ENCODE results near the gene LRIG3. TPM values are rescaled to one million over a fixed set of nuclear protein-coding genes. Genes with fewer than 3 reads are reported as not detected.

Gene LRIG3
- total and polyA plus RNA-seq, 2 of the 8 experiments (the other 6 are each of a cell fraction or from before 2014, with no cell fraction given), result 6.5 to 9.1 TPM

DNA sequence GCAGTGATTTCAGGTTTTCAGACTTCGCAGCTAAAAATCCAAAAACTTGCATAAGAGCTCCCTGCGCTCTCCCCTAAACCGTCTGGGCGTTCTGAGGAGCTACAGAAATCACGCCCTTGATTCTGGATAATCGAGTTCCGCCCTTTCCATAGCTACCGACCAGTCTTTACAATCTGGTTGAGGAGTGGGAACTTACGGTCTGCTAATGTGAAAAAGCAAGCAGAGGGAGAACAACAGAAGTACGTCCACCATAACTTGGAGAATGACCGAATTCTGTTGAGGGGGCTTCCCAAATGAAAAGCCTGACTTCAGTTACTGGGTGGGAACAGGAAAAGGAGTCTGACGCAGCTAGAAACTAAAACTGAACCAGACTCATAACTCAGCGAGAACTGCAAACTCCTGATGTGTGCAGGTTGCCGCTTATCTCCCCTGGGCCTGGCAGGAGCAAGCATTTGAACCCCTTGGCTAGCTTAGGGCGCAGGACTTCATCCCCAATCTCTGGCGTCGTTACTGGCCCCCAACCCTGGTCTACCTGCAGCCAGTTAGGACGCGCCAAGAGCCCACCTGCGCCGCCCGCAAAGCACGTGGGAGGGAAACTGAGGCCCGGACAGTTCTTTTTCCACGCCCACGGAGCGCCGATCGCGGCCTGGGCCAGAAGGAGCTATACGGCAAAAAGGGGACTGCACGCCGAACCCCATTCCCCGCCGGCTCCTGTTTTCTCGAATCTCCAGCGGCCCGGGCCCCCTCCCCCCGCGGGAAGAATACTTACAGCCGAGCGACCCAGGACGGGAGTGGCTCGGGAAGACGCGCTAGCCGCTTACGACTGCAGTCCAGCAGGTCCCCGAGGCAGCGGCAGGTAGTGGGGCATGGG, 838 bp downstream of the LRIG3 start:
- peak overlapping the region; percentile 91 for H4K8ac ChIP-seq (ENCODE audit: extremely low read depth, insufficient read depth, low read length)
- H3K23ac ChIP-seq (ENCODE audit: insufficient read length), result no peak overlapping the region
- H4K91ac ChIP-seq (replicated peaks; ENCODE audit: insufficient read length, low read length), result peak overlapping the region; percentile 39
- H3K9me3 ChIP-seq (ENCODE audit: insufficient read depth in 2 of 2, low read depth in 1 of 2, low read length in 1 of 2), result no peaks in the 10 kb centered on the region
- H3K23me2 ChIP-seq (ENCODE audit: low read depth, low read length), result peaks cover 9% of the 10 kb centered on the region
- no peaks in the 10 kb centered on the region for H3K79me1 ChIP-seq (ENCODE audit: low read depth, low read length)
- DNase-seq (ENCODE audit: low read depth in 1 of 2, low spot score in 2 of 2) (no peak), FAIRE-seq (peak; percentile 13)
- peaks cover 0 to 31% of the 10 kb centered on the region in 2 experiments; a peak in 2 of 4 replicates for H3K79me2 ChIP-seq (ENCODE audit: control insufficient read depth in 1 of 2, insufficient read depth in 2 of 2, low read length in 2 of 2)
- H3K36me3 ChIP-seq (ENCODE audit: control insufficient read depth in 2 of 4, insufficient read depth in 4 of 4, low read length in 3 of 4), result no peaks in the 10 kb centered on the region
- peak overlapping the region; percentile 84 to 95 for H3K4me2 ChIP-seq (ENCODE audit: insufficient read depth in 1 of 2, low read depth in 2 of 2, low read length in 2 of 2)
- ChIA-PET POLR2A (ENCODE audit: partially characterized antibody) (interaction anchor here (1.1 to 1.9 kb wide), 2 partner anchors 14 to 34 kb away, joined by 3 to 6 read pairs; no protein-coding TSS in a partner anchor), CTCF (ENCODE audit: partially characterized antibody) (interaction anchor here (0.6 to 2.6 kb wide), 7 partner anchors 11 to 379 kb away, joined by 3 to 15 read pairs (median 3); no protein-coding TSS in a partner anchor)
- H4K20me1 ChIP-seq (replicated peaks in 1 of 2; ENCODE audit: control insufficient read depth in 1 of 2, insufficient read depth in 2 of 2, low read length in 2 of 2), result no peaks in the 10 kb centered on the region
- no peak for TF ChIP-seq ASH2L (IDR thresholded peaks at IDR 0.05; ENCODE audit: low read length)
- peak; percentile 85 for TF ChIP-seq KDM4A (IDR thresholded peaks at IDR 0.05; ENCODE audit: low read depth, low read length, severe bottlenecking)
- TF ChIP-seq, protein P1, sequence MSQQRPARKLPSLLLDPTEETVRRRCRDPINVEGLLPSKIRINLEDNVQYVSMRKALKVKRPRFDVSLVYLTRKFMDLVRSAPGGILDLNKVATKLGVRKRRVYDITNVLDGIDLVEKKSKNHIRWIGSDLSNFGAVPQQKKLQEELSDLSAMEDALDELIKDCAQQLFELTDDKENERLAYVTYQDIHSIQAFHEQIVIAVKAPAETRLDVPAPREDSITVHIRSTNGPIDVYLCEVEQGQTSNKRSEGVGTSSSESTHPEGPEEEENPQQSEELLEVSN (IDR thresholded peaks at IDR 0.05), result peak; percentile 82
- TF ChIP-seq, protein P2, sequence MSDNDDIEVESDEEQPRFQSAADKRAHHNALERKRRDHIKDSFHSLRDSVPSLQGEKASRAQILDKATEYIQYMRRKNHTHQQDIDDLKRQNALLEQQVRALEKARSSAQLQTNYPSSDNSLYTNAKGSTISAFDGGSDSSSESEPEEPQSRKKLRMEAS (IDR thresholded peaks at IDR 0.05), result peak; percentile 76
- TF ChIP-seq HDAC2 (IDR thresholded peaks at IDR 0.05; ENCODE audit: borderline replicate concordance in 1 of 2, low read depth in 2 of 2, low read length in 2 of 2), result peak in 1 of 2 experiments; percentile 54; a peak in 1 of 4 replicates
- TF ChIP-seq HDAC6 (IDR thresholded peaks at IDR 0.05; ENCODE audit: low read depth, low read length), result no peak
- no peak for TF ChIP-seq POU5F1 (IDR thresholded peaks at IDR 0.05; ENCODE audit: low read depth, low read length)
- peak; percentile 5; the same call in 1 of the 2 replicates for TF ChIP-seq TAF1 (IDR thresholded peaks at IDR 0.05; ENCODE audit: low read depth, low read length)
- peak in 1 of 2 experiments; percentile 25; a peak in 1 of 3 replicates for TF ChIP-seq POLR2A (IDR thresholded peaks at IDR 0.05; ENCODE audit: control extremely low read depth in 1 of 2, low read depth in 2 of 2, low read length in 2 of 2)
- H2BK120ac ChIP-seq (replicated peaks; ENCODE audit: low read depth, low read length), result no peak overlapping the region
- 2% methylated on average over 50 of the region's 50 CpGs; no CpG with 5 or more reads in 1 of the 2 experiments for WGBS, 2 experiments (ENCODE audit: extremely low coverage in 1 of 2, insufficient coverage in 1 of 2, insufficient read length in 1 of 2, insufficient replicate concordance in 2 of 2, low coverage in 1 of 2, low lambda C conversion rate in 2 of 2, missing lambda C conversion rate in 1 of 2)
- peaks cover 0 to 6% (median 1%) of the 10 kb centered on the region in 4 experiments; a peak in 4 of 7 replicates for H3K4me1 ChIP-seq (replicated peaks in 1 of 4; ENCODE audit: control insufficient read depth in 3 of 4, insufficient read depth in 4 of 4, low read length in 3 of 4)
- H2AFZ ChIP-seq (ENCODE audit: low read length), result peak overlapping the region; percentile 87
- H2BK12ac ChIP-seq (ENCODE audit: low read depth, low read length), result no peak overlapping the region
- no peak overlapping the region for H3K27ac ChIP-seq (ENCODE audit: low read depth, low read length)
- peak overlapping the region; percentile 81; the same call in 1 of the 2 replicates for H2BK15ac ChIP-seq (ENCODE audit: low read length)
- H3K4me3 ChIP-seq (ENCODE audit: extremely low read depth in 1 of 4, insufficient read depth in 2 of 4, low read depth in 3 of 4, low read length in 4 of 4), result peak overlapping the region; percentile 50 to 76 (median 61)
- peak overlapping the region; percentile 33 for H3K14ac ChIP-seq (ENCODE audit: insufficient read length)
- H3K9ac ChIP-seq (replicated peaks in 1 of 4; ENCODE audit: extremely low read depth in 1 of 4, low read depth in 3 of 4, low read length in 3 of 4), result peak overlapping the region; percentile 16 to 65 (median 56); a peak in 6 of 7 replicates
- no peak overlapping the region for H4K5ac ChIP-seq (ENCODE audit: insufficient read length, low read depth, low read length)
- no peak overlapping the region for H3K56ac ChIP-seq (replicated peaks; ENCODE audit: insufficient read length, low read depth, low read length)
- H3K4ac ChIP-seq (replicated peaks; ENCODE audit: insufficient read length, low read depth, low read length), result no peak overlapping the region
- H3K27me3 ChIP-seq (replicated peaks in 1 of 4; ENCODE audit: control insufficient read depth in 3 of 4, extremely low read depth in 1 of 4, insufficient read depth in 3 of 4, low read length in 3 of 4), result peaks cover 0 to 7% (median 2%) of the 10 kb centered on the region in 4 experiments; a peak in 2 of 7 replicates
- H2AK5ac ChIP-seq (ENCODE audit: low read depth, low read length), result no peak overlapping the region
- peak overlapping the region; percentile 63 for H3K18ac ChIP-seq (ENCODE audit: extremely low read depth, low read length)
- no peak overlapping the region for H2BK5ac ChIP-seq (ENCODE audit: low read depth, low read length)
- no peak overlapping the region for H2BK20ac ChIP-seq (ENCODE audit: low read length)
